ENCODE results near the gene TULP4.

The TULP4 gene

DNA sequence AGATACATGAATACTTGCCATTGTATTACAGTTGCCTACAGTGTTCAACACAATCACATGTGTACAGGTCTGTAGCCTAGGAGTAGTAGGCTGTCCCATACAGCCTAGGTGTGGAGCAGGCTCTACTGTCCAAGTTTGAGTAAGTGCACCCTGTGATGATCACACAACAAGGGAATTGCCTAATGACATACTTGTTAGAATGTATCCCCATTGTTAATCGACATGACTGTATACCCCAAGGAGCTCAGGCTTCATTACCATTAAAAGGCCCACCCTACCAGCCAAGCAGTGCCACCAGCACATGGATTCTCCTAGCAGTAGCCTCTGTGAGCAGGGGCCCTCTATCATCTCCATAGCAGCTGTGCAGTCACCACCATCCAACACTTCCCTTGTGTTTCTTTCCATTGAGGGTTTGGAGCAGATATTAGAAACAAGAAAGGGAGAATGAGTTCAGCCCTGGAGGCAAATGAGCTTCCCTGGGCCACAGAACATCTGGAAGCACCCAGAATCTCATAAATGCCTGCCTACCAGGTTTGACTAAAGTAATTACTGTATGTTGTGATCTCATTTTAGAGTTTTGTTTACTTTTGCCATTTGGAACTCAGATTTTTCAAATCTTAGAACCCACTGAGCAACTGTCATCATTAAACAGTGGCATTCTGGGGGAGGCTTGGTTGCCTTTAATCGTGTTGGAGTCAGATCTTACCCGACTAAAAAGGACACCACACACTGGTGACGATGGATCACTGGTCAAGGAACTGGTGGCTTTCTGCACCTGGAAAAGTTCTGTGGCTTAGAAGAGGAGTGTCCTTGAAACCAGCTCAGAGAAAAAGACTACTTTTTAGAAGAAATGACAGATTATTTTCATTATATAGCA lies 104.9 kb downstream of the TULP4 start:
- DNase-seq (ENCODE audit: low read depth in 2 of 2), result no peak

DNA sequence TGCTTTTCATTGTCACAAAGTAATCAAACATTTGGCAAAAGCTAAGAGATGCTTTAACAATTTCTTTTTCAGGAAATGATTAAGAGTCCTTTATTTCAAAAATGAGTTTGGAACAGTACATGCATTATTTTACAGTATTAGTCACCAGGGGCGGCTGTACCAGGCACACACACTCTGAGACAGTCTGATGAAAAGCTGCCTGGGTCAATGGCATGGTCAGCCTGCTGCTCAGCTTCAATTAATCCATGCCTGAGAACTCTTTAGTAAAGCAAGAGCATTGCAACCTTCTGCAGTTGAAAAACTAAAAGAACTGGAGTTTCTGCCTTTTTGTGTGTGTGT lies 105.5 kb downstream of the TULP4 start:
- no peak for DNase-seq (ENCODE audit: low read depth in 2 of 2)

DNA sequence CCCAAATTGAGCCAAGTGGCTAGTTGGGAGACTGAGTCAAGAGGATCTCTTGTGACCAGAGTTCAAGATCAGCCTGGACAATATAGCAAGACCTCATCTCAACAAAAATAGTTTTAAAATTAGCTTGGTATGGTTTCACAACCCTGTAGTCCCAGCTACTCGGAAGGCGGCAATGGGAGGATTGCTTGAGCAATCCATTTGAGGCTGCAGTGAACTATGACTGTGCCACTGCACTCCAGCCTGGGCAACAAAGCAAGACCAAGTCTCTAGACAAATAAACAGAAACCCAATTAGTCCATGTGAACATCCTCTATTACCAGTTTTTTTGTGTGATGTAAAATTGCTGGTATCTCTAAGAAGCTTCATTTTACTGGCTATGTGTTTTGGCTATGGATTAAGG lies 106.2 kb downstream of the TULP4 start:
- no peak for DNase-seq (ENCODE audit: low read depth in 2 of 2)

DNA sequence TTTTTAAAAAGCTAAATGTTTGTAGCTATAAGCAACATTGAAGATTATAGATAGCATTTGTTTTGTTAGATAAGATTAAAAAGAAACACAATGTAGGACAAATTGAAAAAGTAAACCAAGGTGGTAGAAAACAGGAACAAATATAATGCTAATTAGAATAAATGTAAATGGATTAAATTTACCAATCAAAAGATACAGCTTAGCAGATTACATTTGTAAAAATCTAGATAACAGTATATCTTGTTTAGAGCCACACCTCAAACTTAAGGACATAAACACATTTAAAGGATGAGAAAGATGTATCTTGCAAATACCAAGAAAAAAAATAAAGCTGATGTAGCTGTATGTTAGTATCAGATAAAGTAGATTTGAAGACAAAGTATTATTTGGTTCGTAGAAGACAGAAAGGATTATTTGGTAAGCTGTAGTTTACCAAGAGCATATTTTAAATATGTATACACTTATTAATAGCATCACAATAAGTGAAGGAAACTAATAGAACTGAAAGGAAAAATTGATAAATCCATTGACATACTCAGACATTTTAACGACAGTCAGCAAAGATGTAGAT lies 107.2 kb downstream of the TULP4 start:
- no peak for DNase-seq (ENCODE audit: low read depth in 2 of 2)

- no peak for DNase-seq (ENCODE audit: low read depth in 2 of 2)
Observed at GRCh38 chr6:158421381-158421780, 109.1 kb downstream of the TULP4 start.

DNA sequence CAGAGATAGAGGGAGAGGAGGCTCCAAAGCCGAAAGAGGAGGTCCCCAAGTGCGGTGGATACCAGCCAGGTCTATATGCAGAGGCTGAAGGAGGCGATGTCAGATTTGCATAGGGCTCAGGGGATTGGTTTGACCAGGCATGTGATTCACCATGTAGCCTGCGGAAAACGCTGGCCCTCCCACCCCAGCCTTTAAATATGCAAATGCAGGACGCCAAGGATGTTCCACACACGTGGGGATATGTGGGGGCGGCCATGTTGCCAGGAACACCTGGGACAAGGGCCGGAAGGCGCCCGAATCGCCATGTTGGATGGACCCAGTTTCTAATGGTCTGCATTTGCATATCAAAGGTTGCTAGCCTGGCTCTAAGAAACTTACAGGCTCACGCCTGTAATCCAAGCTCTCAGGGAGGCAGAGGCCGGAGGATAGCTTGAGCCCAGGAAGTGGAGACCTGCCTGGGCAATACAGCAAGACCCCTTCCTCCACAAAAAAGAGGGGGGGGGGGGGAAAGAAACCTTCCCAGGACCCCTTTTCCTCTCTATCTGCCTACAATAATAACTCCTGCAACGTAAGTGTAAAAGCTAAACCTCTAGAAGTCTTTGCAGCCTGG lies 110.5 kb downstream of the TULP4 start:
- no peak for DNase-seq (ENCODE audit: low read depth in 2 of 2)

DNA sequence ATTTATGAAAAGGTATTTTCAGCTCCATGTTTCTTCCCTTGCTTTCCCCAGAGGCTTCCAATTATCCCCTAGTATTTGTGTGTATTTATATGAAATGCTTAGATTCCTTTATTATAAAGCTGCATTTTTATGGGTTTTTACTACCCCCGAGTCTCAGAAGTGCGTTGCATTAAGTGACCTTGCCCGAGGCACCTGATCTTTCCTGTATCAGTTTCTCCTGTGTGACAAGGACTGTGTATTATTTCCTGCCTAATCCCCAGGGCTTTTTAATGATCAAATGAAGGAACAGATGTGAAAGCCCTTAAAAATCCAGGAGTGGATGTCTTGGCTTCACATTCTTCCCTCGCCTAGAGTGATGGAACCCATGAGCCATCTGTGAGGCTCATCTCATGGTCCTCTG lies 118.8 kb downstream of the TULP4 start:
- no peak for DNase-seq (ENCODE audit: low read depth in 2 of 2)

GRCh38 chr6:158431560-158431959 lies 119.3 kb downstream of the TULP4 start:
- DNase-seq (ENCODE audit: low read depth in 2 of 2), result no peak

DNA sequence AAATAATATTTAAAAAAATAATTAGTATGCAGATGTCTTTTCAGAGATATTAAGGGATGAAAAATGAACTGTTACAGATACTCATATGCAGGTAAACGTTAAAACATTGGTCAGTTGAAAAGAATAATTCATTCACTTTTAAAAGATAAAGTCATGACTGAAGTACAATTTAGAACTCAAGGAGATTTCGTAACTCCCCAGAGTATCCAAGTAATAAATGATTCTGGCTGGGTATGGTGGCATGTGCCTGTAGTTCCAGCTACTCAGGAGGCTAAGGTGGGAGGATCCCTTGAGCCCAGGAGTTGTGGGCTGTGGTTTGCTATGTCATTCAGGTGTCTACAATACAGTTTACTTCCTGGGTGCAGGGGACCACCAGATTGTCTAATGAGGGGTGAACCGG lies 125.3 kb downstream of the TULP4 start:
- DNase-seq (ENCODE audit: low read depth in 2 of 2), result no peak

DNA sequence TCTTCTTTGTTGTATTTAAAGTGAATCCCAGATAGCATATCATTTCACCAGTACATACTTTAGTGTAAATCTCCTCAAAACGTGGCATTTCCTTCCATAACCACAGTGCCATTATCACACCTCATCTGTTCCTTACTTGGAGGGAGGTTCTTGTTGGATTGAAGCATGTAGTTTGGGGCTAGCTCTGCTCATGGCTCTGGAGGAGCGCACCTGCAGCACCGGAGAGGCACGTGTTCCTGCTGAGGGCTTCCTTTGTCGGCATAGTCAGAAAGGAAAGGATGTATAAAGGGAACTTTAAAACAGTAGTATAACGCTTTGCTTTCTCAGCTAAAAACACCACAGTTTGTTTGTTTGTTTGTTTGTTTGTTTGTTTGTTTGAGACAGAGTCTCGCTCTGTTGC lies 126.0 kb downstream of the TULP4 start:
- no peak for DNase-seq (ENCODE audit: low read depth in 2 of 2)

- DNase-seq (ENCODE audit: low read depth in 2 of 2), result no peak
Observed at GRCh38 chr6:158439255-158439654, 127.0 kb downstream of the TULP4 start.

DNA sequence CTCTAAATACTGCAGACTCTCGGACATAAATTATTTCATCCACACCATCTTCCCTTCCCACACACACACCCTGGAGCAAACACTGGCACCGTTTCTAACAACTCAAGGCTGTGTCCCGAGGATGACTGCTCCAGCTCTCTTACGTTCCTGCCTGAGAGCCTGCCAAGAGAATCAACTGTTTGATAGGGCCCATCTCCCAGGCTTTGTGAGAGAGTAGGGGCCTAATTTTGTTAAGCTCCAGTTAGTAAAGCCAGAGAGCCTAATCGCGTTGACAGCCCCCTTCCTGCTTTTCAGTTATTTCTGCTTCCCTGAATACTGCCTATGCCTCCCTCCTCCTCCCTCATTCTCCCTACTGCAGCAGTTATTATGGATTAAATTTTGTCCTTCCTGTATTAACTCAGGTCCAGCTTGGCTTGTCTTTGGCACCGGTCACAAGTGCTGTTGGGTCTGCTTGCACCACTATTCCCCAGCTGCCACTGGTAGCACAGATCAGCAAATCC lies 129.5 kb downstream of the TULP4 start:
- no peak for DNase-seq (ENCODE audit: low read depth in 2 of 2)

GRCh38 chr6:158442306-158442705 lies 130.0 kb downstream of the TULP4 start:
- DNase-seq (ENCODE audit: low read depth in 2 of 2), result no peak

- DNase-seq (ENCODE audit: low read depth in 2 of 2), result no peak
Observed at GRCh38 chr6:158445426-158446085, 133.3 kb downstream of the TULP4 start.

DNA sequence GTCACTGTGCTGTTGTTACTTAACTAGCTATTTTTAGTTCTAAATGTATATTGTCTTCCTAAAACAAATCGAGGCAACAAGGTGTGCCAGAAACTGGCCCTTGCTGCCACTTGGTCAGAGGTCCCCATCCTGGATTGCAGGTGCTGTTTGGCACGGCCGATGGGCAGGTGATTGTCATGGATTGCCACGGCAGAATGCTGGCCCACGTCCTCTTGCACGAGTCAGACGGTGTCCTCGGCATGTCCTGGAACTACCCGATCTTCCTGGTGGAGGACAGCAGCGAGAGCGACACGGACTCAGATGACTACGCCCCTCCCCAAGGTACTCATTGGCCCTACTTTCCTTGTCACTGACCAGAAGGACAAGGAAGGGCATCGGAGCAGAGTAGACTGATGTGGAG lies 136.6 kb downstream of the TULP4 start:
- DNase-seq (ENCODE audit: low read depth in 2 of 2), result no peak

- DNase-seq (ENCODE audit: low read depth in 2 of 2), result no peak
Observed at GRCh38 chr6:158452191-158452590, 139.9 kb downstream of the TULP4 start.

DNA sequence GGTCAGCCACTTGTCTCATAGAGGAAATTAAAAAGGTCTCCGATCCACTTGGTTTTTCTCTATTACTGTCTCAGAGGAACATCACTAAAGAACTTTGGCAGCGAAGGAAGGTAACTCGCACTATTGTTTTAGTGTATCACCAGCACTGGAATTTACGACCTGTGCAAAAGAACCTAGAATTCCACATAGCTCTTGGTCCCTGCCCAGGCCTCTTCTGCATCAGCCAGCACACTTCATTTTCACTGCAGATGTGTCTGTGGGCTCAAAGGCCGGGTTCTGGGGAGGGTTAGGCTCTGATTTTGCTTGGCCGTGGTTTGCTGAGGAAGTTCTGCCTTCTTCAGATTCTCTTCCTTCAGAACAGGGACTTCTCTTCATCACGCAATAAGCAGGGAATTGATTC lies 144.9 kb downstream of the TULP4 start:
- no peak for DNase-seq (ENCODE audit: low read depth in 2 of 2)

- DNase-seq (ENCODE audit: low read depth in 2 of 2), result peak in 1 of 2 experiments; percentile 15
Observed at GRCh38 chr6:158457616-158458278, 145.5 kb downstream of the TULP4 start.

DNA sequence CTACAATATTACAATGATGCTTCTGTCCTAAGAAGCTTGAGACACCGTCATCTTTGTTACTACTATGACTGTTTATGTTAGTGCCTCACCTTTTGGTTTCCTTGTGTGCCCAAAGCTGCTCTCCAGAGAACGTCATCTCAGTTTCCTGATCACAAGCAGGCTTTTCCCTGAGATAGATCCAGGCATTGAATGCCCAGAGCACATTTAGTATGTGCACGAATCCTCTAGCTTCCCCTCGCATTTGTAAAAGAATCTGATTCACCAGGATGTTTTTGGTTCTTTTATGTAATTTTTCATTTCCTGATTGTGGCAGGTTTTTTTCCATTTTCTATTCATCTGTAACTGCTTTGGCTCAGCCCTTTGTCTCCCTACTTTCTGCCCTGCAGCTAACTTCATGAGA lies 147.5 kb downstream of the TULP4 start:
- no peak for DNase-seq (ENCODE audit: low read depth in 2 of 2)

DNA sequence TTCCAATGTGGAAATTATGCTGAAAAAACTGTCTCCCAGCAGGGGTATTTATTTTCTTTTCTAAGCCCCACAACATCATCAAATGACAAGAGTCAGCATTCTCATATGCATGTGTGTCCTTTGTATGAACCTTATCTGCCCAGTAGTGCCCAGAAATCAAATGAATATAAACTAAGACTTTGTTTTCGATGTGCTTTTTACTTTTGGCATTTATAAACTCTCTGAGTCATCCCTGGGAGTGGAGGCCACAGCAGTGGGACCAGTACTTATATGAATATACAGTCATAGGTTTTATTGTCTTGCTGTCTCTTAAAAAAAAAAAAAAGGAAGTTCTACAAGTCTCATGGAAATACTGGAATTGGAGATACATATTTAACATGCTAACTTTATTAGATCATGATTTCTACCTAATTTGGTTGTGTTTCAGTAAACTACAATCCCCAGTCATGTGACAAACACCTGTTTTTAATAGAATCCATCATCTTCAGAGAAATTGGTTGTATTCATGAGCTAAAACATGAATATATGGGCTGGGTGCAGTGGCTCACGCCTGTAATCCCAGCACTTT lies 148.4 kb downstream of the TULP4 start:
- peak; percentile 65 to 72 for DNase-seq (ENCODE audit: low read depth in 2 of 2)

- no peak for DNase-seq (ENCODE audit: low read depth in 2 of 2)
Observed at GRCh38 chr6:158461954-158462353, 149.7 kb downstream of the TULP4 start.

DNA sequence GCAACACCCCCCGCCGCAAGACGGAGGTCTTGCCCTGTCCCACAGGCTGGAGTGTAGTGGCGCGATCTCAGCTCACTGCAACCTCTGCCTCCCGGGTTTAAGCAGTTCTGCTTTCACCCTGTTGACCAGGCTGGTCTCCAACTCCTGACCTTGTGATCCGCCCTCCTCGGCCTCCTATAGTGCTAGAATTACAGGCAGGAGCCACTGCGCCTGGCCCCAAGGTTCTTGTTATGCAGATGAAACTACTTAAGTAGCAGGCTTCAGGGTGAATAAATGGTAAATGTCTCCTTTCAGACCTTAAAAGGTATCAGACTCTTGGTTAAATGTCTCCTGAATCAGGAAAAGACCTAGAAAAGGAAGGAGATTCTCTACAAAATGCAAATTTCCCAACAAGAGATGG lies 152.2 kb downstream of the TULP4 start:
- DNase-seq (ENCODE audit: low read depth in 2 of 2), result no peak

Measured in fibroblast of skin of left quadriceps (primary cell).